ENCODE measurements around the gene NDUFS7.

DNA sequence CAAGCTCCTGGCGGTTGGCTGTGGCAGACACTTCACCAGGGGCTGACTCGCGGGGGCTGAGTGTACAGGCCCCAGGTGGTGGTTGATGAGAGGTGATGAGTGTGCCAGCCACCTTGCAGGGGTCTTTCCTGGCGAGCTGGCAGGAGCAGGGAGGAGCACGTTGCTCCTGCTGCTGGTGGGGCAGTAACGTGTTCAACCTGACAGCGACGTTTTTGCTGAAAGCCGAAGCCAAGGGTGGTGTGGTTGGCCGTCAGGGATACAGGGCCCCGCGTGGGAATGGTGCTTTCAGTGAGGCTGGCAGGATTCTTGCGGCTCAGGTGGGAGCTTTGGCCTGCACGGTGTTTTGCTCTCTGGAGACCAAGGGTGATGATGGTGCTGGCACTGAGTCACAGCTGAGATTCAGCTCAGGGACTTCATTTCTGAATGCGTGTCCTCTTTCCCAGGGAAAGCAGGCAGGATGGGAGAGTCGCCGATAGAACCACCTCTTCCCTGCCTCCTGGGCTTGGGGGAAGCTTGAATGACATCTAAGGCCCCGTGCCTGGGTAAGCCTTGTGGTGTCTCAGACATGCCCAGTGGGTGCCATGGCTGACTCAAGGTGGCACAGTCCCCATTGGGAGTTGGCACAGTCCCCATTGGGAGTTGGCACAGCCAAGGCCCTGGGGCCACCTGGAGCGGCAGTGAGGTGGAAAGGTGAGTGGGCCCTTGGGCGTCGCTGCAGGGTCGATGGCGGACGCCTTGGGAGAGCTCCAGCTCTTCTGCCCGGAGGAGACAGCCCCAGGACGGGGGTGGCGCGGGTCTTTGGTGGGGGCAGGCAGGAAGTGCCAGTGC lies 32.5 kb downstream of the NDUFS7 start:
- TF ChIP-seq, protein P1, sequence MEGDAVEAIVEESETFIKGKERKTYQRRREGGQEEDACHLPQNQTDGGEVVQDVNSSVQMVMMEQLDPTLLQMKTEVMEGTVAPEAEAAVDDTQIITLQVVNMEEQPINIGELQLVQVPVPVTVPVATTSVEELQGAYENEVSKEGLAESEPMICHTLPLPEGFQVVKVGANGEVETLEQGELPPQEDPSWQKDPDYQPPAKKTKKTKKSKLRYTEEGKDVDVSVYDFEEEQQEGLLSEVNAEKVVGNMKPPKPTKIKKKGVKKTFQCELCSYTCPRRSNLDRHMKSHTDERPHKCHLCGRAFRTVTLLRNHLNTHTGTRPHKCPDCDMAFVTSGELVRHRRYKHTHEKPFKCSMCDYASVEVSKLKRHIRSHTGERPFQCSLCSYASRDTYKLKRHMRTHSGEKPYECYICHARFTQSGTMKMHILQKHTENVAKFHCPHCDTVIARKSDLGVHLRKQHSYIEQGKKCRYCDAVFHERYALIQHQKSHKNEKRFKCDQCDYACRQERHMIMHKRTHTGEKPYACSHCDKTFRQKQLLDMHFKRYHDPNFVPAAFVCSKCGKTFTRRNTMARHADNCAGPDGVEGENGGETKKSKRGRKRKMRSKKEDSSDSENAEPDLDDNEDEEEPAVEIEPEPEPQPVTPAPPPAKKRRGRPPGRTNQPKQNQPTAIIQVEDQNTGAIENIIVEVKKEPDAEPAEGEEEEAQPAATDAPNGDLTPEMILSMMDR (IDR thresholded peaks at IDR 0.05) = no peak
- TF ChIP-seq POLR2A (IDR thresholded peaks at IDR 0.05) = no peak
